CD4-positive, alpha-beta T cell (primary cell): ENCODE data around the gene KCNT2. TPM values are rescaled to one million over a fixed set of nuclear protein-coding genes. Genes with fewer than 3 reads are reported as not detected.

Experiments used
- ATAC-seq: fragments of 200-7000 bp; cut with Tn5 transposase; one replicate; pipeline ENCODE4 v1.10.0; 2022; ENCODE audit warnings: mild to moderate bottlenecking; ENCODE audit not compliant: poor library complexity
- CTCF ChIA-PET: fragments of 350-600 bp; sonication (Branson Sonifier 250); formaldehyde crosslinking; loops from one replicate; lab custom pipeline; 2021; ENCODE audit warnings: antibody characterized with exemption, inconsistent platforms; lab: Charles Lee
- POLR2A ChIA-PET: fragments of 350-600 bp; sonication (Branson Sonifier 250); formaldehyde crosslinking; loops from one replicate; lab custom pipeline; 2021; ENCODE audit warnings: antibody characterized with exemption, inconsistent platforms; lab: Charles Lee
- DNase-seq, 14 experiments: peaks; one replicate each; pipeline ENCODE4 v3.0.0-alpha.2; 2013 to 2020; ENCODE audit warnings: mixed read lengths in 2 of 14
- H3K27ac ChIP-seq, 2 donors: one replicate each; pipeline versions ENCODE4 v1.5.1 to v1.7.0; 2013; ENCODE audit warnings: low read length in 2 of 2, low read depth in 1 of 2, mild to moderate bottlenecking in 1 of 2
- H3K27me3 ChIP-seq, 2 experiments: 1 replicate in 1 of 2; 2 replicates in 1 of 2; pipeline versions ENCODE4 v1.6.1 to v1.7.0; 2013; ENCODE audit warnings: low read length in 2 of 2, control low read depth in 1 of 2, mild to moderate bottlenecking in 1 of 2, moderate library complexity in 1 of 2; ENCODE audit not compliant: insufficient read depth in 2 of 2, control insufficient read depth in 1 of 2
- H3K36me3 ChIP-seq: one replicate; pipeline ENCODE4 v1.6.1; 2013; ENCODE audit warnings: low read length, control low read depth; ENCODE audit not compliant: insufficient read depth
- H3K4me1 ChIP-seq: one replicate; pipeline ENCODE4 v1.6.1; 2013; ENCODE audit warnings: low read length, control low read depth; ENCODE audit not compliant: insufficient read depth
- H3K4me3 ChIP-seq: one replicate; pipeline ENCODE4 v1.5.1; 2013; ENCODE audit warnings: mild to moderate bottlenecking, low read length, moderate library complexity
- H3K9me3 ChIP-seq, 2 experiments: 1 replicate in 1 of 2; 2 replicates in 1 of 2; pipeline versions ENCODE4 v1.6.1 to v1.7.0; 2013; ENCODE audit warnings: low read length in 2 of 2, mild to moderate bottlenecking in 2 of 2, control low read depth in 1 of 2, moderate library complexity in 1 of 2; ENCODE audit not compliant: control insufficient read depth in 1 of 2, insufficient read depth in 1 of 2
- H3K27ac Mint-ChIP-seq: one replicate; pipeline ENCODE4 v1.8.0; 2020; ENCODE audit warnings: mixed read lengths
- H3K27me3 Mint-ChIP-seq: one replicate; pipeline ENCODE4 v1.8.0; 2021; ENCODE audit warnings: mixed read lengths
- H3K36me3 Mint-ChIP-seq: one replicate; pipeline ENCODE4 v1.8.0; 2021; ENCODE audit warnings: low read depth, mixed read lengths
- H3K4me1 Mint-ChIP-seq: one replicate; pipeline ENCODE4 v1.8.0; 2021; ENCODE audit warnings: low read depth, mixed read lengths
- H3K4me3 Mint-ChIP-seq: one replicate; pipeline ENCODE4 v1.8.0; 2020; ENCODE audit warnings: mild to moderate bottlenecking, mixed read lengths
- H3K9me3 Mint-ChIP-seq: one replicate; pipeline ENCODE4 v1.8.0; 2020; ENCODE audit warnings: mixed read lengths
- CTCF ChIP-seq: fragments of 200-600 bp; IDR thresholded peaks from one replicate; pipeline ENCODE4 v1.8.0; 2022; ENCODE audit warnings: antibody characterized with exemption, mild to moderate bottlenecking
- intact Hi-C, 2 experiments: fragments of 100-400 bp; cut with DNase I in 1 of 2; cut with micrococcal nuclease in 1 of 2; formaldehyde crosslinking; loops; one replicate each; pipeline versions ENCODE4 v1.15.1 to v1.9.0; 2023 to 2025; cut with DNase I, micrococcal nuclease
- total RNA-seq, 174 experiments: library from RNA in 2 of 174; stranded (reverse) in 2 of 174; gene quantifications; one replicate each; pipeline ENCODE4 v1.2.3 and lab custom pipeline; 2021 to 2026

The KCNT2 gene
- total RNA-seq, 2 experiments from 2014 or later: not detected

- POLR2A ChIA-PET: no interaction called here
- H3K4me3 Mint-ChIP-seq: no peak overlapping the region
- ATAC-seq (no peak), DNase-seq (no peak)
- H3K4me3 ChIP-seq: no peak overlapping the region
- H3K27ac ChIP-seq: no peak overlapping the region
- H3K4me1 ChIP-seq: no peaks in the 10 kb centered on the region
- no peaks in the 10 kb centered on the region for H3K27me3 Mint-ChIP-seq
- H3K36me3 ChIP-seq: no peaks in the 10 kb centered on the region
- H3K4me1 Mint-ChIP-seq: no peaks in the 10 kb centered on the region
- CTCF ChIA-PET: no interaction called here
- no peak for TF ChIP-seq CTCF
- intact Hi-C loops: no loop called here
- H3K27ac Mint-ChIP-seq: no peak overlapping the region
- H3K9me3 Mint-ChIP-seq: no peaks in the 10 kb centered on the region
- no peaks in the 10 kb centered on the region for H3K36me3 Mint-ChIP-seq
- H3K27me3 ChIP-seq: no peaks in the 10 kb centered on the region
- H3K9me3 ChIP-seq: no peaks in the 10 kb centered on the region
These were observed 393.4 kb downstream of the KCNT2 start for GRCh38 chr1:196214866-196215265.

GRCh38 chr1:196209983-196210382 lies 398.3 kb downstream of the KCNT2 start:
- no peak overlapping the region for H3K4me3 Mint-ChIP-seq
- H3K27ac Mint-ChIP-seq: no peak overlapping the region
- ChIA-PET POLR2A (no interaction called here), CTCF (no interaction called here)
- Histone ChIP-seq H3K4me3 (no peak overlapping the region), H3K27me3 (no peaks in the 10 kb centered on the region), H3K4me1 (no peaks in the 10 kb centered on the region), H3K9me3 (no peaks in the 10 kb centered on the region), H3K36me3 (no peaks in the 10 kb centered on the region), H3K27ac (no peak overlapping the region)
- DNase-seq: no peak
- intact Hi-C loops: no loop called here
- no peak for TF ChIP-seq CTCF
- H3K4me1 Mint-ChIP-seq: no peaks in the 10 kb centered on the region
- no peak for ATAC-seq
- no peaks in the 10 kb centered on the region for H3K36me3 Mint-ChIP-seq
- peaks cover 3% of the 10 kb centered on the region for H3K9me3 Mint-ChIP-seq
- H3K27me3 Mint-ChIP-seq: no peaks in the 10 kb centered on the region

- POLR2A ChIA-PET: no interaction called here
- CTCF ChIA-PET: no interaction called here
- ATAC-seq (no peak), DNase-seq (no peak)
- H3K36me3 ChIP-seq: no peaks in the 10 kb centered on the region
- H3K9me3 ChIP-seq: no peaks in the 10 kb centered on the region
- peaks cover 3% of the 10 kb centered on the region for H3K9me3 Mint-ChIP-seq
- no peak overlapping the region for H3K4me3 ChIP-seq
- no peaks in the 10 kb centered on the region for H3K4me1 Mint-ChIP-seq
- H3K4me1 ChIP-seq: no peaks in the 10 kb centered on the region
- H3K27me3 ChIP-seq: no peaks in the 10 kb centered on the region
- no peaks in the 10 kb centered on the region for H3K27me3 Mint-ChIP-seq
- no peak for TF ChIP-seq CTCF
- intact Hi-C loops: no loop called here
- H3K27ac Mint-ChIP-seq: no peak overlapping the region
- H3K27ac ChIP-seq: no peak overlapping the region
- H3K36me3 Mint-ChIP-seq: no peaks in the 10 kb centered on the region
- H3K4me3 Mint-ChIP-seq: no peak overlapping the region
These were observed 399.0 kb downstream of the KCNT2 start for GRCh38 chr1:196209265-196209664.
